ENCODE data around the gene BET1. TPM values are rescaled to one million over a fixed set of nuclear protein-coding genes. Genes with fewer than 3 reads are reported as not detected.

BET1 gene, protein sequence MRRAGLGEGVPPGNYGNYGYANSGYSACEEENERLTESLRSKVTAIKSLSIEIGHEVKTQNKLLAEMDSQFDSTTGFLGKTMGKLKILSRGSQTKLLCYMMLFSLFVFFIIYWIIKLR
- 24.8 TPM for polyA plus RNA-seq

- H3K4me3 Mint-ChIP-seq: peak within 1 kb of the TSS; percentile 97 to 100 (median 100)
- H3K36me3 Mint-ChIP-seq: peaks cover 3% of the 10 kb centered on the region
- peaks cover 24 to 30% (median 25%) of the 10 kb centered on the region in 3 donors for H3K4me1 Mint-ChIP-seq
- peaks cover 5% of the 10 kb centered on the region for H3K27me3 Mint-ChIP-seq
- H3K9me3 Mint-ChIP-seq: no peaks in the 10 kb centered on the region
- H3K27ac Mint-ChIP-seq: peak within 1 kb of the TSS; percentile 96 to 98 (median 97)
Observed at GRCh38 chr7:94004024-94004951, at the start of gene BET1. Gene BET1, minus strand, starts transcription at chr7:94004355. Its CDS starts 139 bp downstream, at chr7:94004216.

GRCh38 chr7:94053532-94053931 lies 49.4 kb upstream of the BET1 start:
- H3K36me3 Mint-ChIP-seq: peaks cover 2% of the 10 kb centered on the region
- H3K27me3 Mint-ChIP-seq: no peaks in the 10 kb centered on the region
- H3K27ac Mint-ChIP-seq: peak overlapping the region in 2 of 3 donors; percentile 36 to 95
- peaks cover 37 to 46% (median 43%) of the 10 kb centered on the region in 3 donors for H3K4me1 Mint-ChIP-seq
- H3K9me3 Mint-ChIP-seq: peaks cover 0 to 2% (median 0%) of the 10 kb centered on the region in 3 donors
- H3K4me3 Mint-ChIP-seq: no peak overlapping the region

DNA sequence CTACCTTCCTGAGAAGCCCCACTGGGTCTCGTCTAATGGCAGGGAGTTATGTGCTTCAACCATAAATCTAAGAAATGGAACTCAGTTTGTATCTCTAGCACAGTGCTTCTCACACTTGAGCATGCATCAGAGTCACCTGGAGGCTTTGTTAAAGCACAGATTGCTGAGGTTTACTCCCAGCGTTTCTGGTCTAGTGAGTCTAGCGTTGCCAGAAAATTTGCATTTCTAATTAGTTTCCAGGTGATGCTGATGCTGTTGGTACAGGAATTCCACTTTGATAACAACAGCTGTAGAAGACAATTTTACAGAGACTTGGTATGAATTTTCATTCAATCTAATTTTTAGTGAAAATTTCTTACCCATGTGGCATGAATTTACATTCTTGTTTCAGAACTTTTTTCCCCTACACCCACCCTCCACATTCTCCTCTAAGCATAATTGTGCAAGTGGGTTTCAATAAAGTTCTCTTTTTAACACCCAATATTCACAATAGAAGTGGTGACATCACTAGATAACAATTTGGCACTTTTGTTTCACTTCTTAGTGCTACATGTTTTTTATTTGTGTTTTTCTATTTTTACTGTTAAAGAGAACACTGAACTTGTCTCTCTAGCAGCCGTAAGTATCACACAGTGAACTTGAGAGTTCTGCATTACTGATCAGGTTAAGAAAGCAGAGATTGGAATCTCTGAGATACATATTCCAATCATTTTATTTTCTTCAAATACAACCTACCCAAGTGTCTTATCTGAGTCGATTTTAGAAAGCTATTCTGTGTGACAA lies 48.4 kb upstream of the BET1 start:
- Mint-ChIP-seq H3K4me1 (peaks cover 42 to 52% (median 48%) of the 10 kb centered on the region in 3 donors), H3K4me3 (peak overlapping the region in 3 of 4 donors; percentile 53 to 92 (median 60)), H3K9me3 (peaks cover 0 to 2% (median 0%) of the 10 kb centered on the region in 3 donors), H3K27ac (peak overlapping the region; percentile 83 to 95 (median 92)), H3K27me3 (no peaks in the 10 kb centered on the region), H3K36me3 (peaks cover 2% of the 10 kb centered on the region)

- no peaks in the 10 kb centered on the region for H3K9me3 Mint-ChIP-seq
- H3K27ac Mint-ChIP-seq: peak overlapping the region; percentile 56 to 91 (median 86)
- H3K4me3 Mint-ChIP-seq: peak overlapping the region; percentile 6 to 91 (median 80)
- H3K4me1 Mint-ChIP-seq: peaks cover 44 to 51% (median 51%) of the 10 kb centered on the region in 3 donors
- H3K36me3 Mint-ChIP-seq: no peaks in the 10 kb centered on the region
- no peaks in the 10 kb centered on the region for H3K27me3 Mint-ChIP-seq
Observed at GRCh38 chr7:94050046-94050445, 45.9 kb upstream of the BET1 start.

DNA sequence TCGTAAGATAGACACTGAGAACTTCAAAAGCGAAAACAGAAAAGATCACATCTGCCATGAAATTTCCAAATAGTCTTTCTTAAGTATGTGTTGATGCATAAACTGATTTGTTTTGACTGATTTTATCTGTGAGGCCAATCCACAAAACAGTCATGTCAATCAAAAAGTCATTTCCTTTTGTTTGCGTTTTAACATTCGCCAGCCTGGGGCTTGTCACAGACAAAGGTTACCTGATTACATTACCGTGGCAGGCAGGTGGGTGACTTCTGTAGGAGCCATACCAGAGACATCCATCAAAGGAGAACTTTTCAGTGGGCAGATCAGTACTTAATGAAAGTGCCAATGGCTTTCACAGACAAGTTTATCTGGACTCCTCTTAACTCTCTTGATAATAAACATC lies 45.5 kb upstream of the BET1 start:
- H3K36me3 Mint-ChIP-seq: no peaks in the 10 kb centered on the region
- peak overlapping the region; percentile 56 to 91 (median 86) for H3K27ac Mint-ChIP-seq
- H3K9me3 Mint-ChIP-seq: no peaks in the 10 kb centered on the region
- peak overlapping the region; percentile 6 to 91 (median 80) for H3K4me3 Mint-ChIP-seq
- H3K27me3 Mint-ChIP-seq: no peaks in the 10 kb centered on the region
- peaks cover 44 to 51% (median 51%) of the 10 kb centered on the region in 3 donors for H3K4me1 Mint-ChIP-seq

GRCh38 chr7:94048755-94049154 lies 44.6 kb upstream of the BET1 start:
- H3K36me3 Mint-ChIP-seq: no peaks in the 10 kb centered on the region
- H3K27me3 Mint-ChIP-seq: no peaks in the 10 kb centered on the region
- peak overlapping the region in 2 of 4 donors; percentile 64 to 65 for H3K4me3 Mint-ChIP-seq
- peaks cover 41 to 48% (median 46%) of the 10 kb centered on the region in 3 donors for H3K4me1 Mint-ChIP-seq
- no peaks in the 10 kb centered on the region for H3K9me3 Mint-ChIP-seq
- peak overlapping the region in 1 of 3 donors; percentile 73 for H3K27ac Mint-ChIP-seq

DNA sequence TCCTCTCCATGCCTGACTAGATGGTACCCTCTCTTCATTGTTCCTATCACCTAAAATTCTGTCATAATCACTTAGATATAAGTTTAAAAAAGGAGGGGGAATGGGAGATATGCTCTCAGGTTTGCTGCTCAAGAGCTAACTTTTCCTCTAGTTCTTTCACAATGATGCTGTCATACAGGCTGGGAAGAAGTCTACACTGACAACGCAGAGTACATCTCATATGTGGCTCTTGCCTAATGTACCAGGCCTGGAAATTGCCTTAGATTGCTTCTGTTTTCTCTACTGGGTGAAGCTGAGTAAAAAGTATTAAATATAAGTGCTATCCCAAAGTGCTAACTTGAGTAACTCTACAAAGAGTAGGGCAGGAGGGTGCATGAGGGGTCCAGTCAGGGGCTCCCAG lies 43.8 kb upstream of the BET1 start:
- peak overlapping the region in 2 of 3 donors; percentile 8 to 73 for H3K27ac Mint-ChIP-seq
- peaks cover 38 to 43% (median 42%) of the 10 kb centered on the region in 3 donors for H3K4me1 Mint-ChIP-seq
- H3K36me3 Mint-ChIP-seq: no peaks in the 10 kb centered on the region
- no peaks in the 10 kb centered on the region for H3K9me3 Mint-ChIP-seq
- no peaks in the 10 kb centered on the region for H3K27me3 Mint-ChIP-seq
- H3K4me3 Mint-ChIP-seq: peak overlapping the region in 2 of 4 donors; percentile 58 to 65

- Mint-ChIP-seq H3K4me1 (peaks cover 20 to 33% (median 33%) of the 10 kb centered on the region in 3 donors), H3K27ac (no peak overlapping the region), H3K36me3 (no peaks in the 10 kb centered on the region), H3K4me3 (no peak overlapping the region), H3K27me3 (no peaks in the 10 kb centered on the region), H3K9me3 (no peaks in the 10 kb centered on the region)
Observed at GRCh38 chr7:94045581-94045980, 41.4 kb upstream of the BET1 start.

DNA sequence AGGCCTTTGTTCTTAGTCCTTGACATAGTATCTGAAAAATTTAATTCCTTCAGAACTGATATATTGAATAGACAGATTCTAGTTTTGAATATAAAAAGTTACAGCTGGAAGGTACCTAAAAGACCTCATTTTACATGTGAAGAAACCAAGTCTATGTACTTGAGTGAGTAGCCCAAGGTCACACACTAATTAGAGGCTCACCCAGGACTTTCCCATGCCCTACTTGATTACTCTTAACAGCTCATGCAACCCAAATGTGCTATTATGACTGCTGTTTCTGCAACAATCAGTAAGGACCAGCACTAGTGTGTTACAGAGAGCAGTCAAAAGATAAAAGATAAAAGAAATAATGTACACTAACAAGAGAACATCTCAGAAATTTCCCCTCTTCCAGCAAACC lies 40.7 kb upstream of the BET1 start:
- Mint-ChIP-seq H3K9me3 (no peaks in the 10 kb centered on the region), H3K36me3 (no peaks in the 10 kb centered on the region), H3K4me1 (peaks cover 13 to 29% (median 25%) of the 10 kb centered on the region in 3 donors), H3K27ac (no peak overlapping the region), H3K4me3 (no peak overlapping the region), H3K27me3 (no peaks in the 10 kb centered on the region)

GRCh38 chr7:94043299-94043698 lies 39.1 kb upstream of the BET1 start:
- Mint-ChIP-seq H3K4me3 (no peak overlapping the region), H3K27me3 (no peaks in the 10 kb centered on the region), H3K9me3 (no peaks in the 10 kb centered on the region), H3K27ac (no peak overlapping the region), H3K4me1 (peaks cover 9 to 24% (median 18%) of the 10 kb centered on the region in 3 donors), H3K36me3 (no peaks in the 10 kb centered on the region)

- Mint-ChIP-seq H3K9me3 (no peaks in the 10 kb centered on the region), H3K27me3 (no peaks in the 10 kb centered on the region), H3K4me3 (peak overlapping the region in 1 of 4 donors; percentile 20), H3K27ac (no peak overlapping the region), H3K4me1 (peaks cover 6 to 21% (median 13%) of the 10 kb centered on the region in 3 donors), H3K36me3 (no peaks in the 10 kb centered on the region)
Observed at GRCh38 chr7:94042381-94042780, 38.2 kb upstream of the BET1 start.

- Mint-ChIP-seq H3K36me3 (peaks cover 2% of the 10 kb centered on the region), H3K4me1 (peaks cover 6 to 21% (median 13%) of the 10 kb centered on the region in 3 donors), H3K27ac (no peak overlapping the region), H3K27me3 (no peaks in the 10 kb centered on the region), H3K9me3 (no peaks in the 10 kb centered on the region), H3K4me3 (no peak overlapping the region)
Observed at GRCh38 chr7:94041529-94041928, 37.4 kb upstream of the BET1 start.

- Mint-ChIP-seq H3K27ac (peak overlapping the region in 1 of 3 donors; percentile 48), H3K4me3 (no peak overlapping the region), H3K27me3 (no peaks in the 10 kb centered on the region), H3K9me3 (no peaks in the 10 kb centered on the region), H3K36me3 (peaks cover 2% of the 10 kb centered on the region), H3K4me1 (peaks cover 8 to 18% (median 13%) of the 10 kb centered on the region in 3 donors)
Observed at GRCh38 chr7:94040254-94040653, 36.1 kb upstream of the BET1 start.

- Mint-ChIP-seq H3K27me3 (no peaks in the 10 kb centered on the region), H3K9me3 (no peaks in the 10 kb centered on the region), H3K27ac (peak overlapping the region in 1 of 3 donors; percentile 48), H3K4me3 (peak overlapping the region in 1 of 4 donors; percentile 82), H3K4me1 (peaks cover 8 to 18% (median 13%) of the 10 kb centered on the region in 3 donors), H3K36me3 (peaks cover 2% of the 10 kb centered on the region)
Observed at GRCh38 chr7:94039368-94040035, 35.3 kb upstream of the BET1 start.
